NOMO-1 (cell line): ENCODE data around the gene EXOC3.
A peak's percentile ranks its signal among the peaks of the same experiment; 100 is the strongest.
"Not testable (repeated sequence)": the region's sequence is repeated elsewhere in the genome, so short reads cannot be mapped to it uniquely, and the experiment has no call there.

Experiments used
- DNase-seq, 2 experiments: peaks; one replicate each; lab custom pipeline; 2025; ENCODE audit not compliant: unreplicated experiment in 2 of 2; lab: John Stamatoyannopoulos, UW

Gene EXOC3

DNA sequence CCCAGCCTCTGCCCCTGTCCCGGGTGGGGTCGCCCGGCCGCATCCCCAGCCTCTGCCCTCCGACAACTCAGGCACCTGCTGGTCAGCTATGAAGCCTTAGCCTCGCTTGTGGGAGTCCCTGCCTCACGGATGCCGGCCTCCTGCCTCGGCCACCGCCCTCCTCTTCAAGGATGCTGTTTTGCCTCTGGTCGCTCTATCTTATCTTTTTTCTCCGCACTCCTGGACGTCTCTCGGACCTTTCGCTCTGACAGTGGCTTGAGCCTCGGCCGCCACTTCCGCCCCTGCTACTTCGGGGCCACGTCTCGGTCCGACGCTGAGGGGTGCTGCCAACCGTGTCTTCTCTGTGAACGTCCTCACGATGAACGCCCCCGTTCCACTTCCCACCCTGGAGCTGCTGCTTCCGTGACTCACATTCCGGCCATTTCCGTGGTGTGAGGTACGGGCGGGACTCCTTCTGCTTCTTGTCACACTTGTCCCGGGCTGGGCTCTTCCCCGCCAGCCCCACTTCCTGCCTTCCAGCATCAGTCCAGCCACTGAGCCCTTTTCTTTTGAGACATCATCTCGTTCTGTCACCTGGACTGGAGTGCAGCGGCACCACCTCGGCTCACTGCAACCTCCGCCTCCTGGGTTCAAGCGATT is 55.0 kb downstream of the EXOC3 start:
- no peak for DNase-seq

DNA sequence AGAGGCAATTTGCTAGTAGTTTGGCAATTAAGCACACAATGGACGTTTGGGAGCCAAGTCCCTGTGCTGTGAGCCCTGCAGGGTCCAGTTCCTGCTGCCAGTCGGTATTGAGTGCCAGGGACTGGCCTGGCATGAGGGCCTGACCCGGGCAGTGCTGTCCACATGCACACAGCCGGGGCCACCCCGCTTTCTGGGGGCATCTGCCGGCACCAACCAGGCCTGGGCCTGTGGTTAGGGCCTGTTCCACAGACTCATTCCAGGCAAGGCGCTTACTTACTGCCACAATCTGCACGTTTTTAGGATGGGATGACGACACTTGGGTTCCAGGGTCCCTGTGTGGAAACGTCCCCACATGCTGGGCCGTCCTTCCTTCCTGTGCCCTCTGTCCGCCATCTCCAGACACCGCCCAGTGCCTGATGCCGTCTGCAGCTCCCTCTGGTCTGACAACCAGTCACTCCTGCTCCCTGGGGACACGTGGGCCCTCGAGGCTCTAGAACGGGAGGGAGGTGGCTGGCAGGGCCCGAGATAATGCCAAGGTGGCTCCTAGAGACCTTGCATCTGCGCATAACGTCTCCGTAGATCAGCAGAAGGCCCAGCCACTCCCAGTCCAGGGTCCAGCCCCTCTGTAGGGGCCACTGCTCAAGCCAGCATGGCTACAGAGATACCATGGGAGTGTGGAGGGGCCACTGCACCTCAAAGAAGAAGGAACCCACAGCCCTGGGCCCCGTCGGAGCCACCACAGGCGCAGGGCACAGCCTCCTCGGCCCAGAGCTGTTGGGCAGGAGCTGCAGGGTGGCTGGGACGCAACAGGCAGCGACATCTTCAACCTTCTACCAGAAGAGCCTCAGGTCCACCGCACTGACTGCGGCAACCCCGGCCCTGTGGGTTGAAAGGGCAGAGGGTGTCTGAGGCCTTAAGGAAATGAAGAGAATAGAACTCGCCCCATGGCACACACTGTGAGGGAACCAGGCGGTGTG is 56.5 kb downstream of the EXOC3 start:
- DNase-seq, result no peak

- no peak for DNase-seq
Observed at GRCh38 chr5:500491-500890, 57.5 kb downstream of the EXOC3 start.

- DNase-seq, result no peak
Observed at GRCh38 chr5:501105-501830, 58.3 kb downstream of the EXOC3 start.

DNA sequence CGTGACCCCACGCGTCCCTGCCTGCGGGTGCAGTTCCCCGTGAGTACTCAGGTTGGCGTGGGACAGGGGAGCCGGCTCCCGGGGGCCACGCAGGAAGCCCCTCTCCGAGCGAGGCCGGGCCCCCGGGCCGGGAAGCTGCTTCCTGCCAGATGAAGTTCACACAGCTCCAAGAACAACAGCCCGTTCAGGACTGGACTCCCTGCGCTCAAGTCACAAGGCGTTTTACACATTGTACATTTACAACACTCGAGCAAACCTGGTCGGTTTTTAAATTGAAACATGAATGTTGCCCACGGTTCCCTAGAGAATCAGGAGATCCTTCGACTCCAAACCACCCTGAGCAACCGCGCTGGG is 58.8 kb downstream of the EXOC3 start:
- no peak for DNase-seq

DNA sequence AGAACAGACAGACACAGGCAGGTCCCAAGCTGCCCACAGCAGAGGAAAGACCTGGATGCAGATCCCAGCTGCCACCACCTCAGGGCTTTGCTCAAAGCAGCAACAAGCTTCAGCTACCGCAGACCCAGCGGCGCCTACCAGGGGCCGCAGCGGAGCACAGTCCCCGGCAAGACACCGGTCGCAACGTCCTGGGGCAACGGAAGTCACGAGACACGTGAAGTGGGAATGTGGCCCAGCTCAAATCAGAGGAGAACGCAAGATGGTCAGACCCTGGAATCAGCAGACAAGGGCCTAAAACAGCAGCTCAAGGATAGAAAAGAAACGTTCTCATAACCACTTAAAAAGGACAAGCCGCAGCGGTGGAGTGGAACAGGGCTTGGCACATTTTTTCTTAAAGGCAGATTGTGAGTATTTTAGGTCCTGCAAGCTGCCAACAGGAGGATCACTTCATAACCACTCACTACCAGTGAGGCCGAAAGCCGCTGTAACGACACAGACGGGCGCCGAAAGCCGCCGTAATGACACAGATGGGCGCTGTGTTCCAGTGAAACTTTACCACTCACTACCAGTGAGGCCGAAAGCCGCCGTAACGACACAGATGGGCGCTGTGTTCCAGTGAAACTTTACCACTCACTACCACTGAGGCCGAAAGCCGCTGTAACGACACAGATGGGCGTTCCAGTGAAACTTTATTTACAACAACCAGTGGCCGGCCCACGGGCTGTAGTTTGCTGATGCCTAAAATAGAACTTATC is 59.5 kb downstream of the EXOC3 start:
- DNase-seq, result no peak

DNA sequence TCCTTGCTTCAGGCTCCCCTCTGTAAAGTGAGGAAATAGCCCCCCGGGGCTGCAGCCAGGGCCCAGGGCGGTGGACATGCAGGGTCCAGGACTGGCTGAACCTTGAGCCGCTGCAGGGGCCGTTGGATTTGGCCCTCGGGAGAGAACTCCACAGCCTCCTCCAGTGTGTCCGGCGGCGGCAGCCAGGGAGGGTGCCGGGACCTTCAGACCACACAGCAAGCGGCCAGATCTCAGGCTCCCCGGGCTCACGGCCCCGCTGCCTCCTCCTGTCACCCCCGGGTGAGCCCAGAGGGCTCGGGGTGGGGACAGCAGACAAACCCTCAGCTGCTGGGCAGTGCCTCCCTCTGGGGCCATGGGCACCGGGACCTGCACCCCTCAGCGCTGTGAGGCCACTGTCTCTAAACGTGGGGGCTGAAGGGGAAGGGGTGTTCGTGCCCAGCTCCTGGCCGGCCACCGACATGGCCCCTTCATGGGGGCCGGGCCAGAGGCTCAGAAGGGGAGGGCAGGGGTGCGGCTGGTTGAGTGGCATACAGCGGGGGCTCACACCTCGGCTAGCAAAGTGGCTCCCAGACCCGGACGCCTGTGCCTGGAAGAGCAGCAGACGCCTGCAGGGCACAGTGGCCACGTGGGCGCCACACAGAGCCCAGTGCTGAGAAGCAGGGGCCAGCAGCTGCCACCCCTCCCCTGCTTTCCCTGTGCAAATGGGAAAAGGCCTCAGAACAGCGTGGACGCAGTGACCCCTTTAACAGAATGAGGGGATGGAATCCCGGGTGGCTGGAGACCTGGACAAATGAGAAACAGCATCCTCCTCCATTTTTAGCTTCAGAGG is 61.6 kb downstream of the EXOC3 start:
- DNase-seq, result no peak

DNA sequence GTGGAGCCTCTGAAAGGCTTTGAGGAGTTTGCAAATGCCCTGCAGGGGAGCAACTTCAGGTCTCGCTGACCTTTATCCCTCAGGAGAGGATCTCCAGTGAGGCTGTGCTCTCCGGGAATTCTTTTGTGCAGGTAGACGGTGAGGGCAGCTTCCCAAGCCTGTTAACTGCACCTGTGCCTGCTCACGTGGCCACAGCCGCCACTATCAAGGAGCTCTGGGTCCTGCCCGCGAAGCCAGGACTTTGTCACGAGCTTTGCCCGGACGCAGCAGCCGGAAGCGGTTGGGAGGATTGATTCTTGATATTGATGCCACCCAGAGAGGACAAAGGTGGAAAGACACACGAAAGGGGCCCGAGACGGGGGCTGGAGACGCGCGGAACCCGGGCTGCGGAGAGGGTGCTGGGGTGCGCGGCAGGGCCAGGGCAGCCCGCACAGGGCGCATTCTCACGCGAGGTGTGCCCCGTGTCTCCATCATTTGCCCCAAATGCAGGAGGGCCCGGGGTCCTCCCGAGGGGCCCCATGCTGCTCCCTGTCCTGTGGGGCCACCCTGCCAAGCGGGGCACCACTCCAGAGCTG is 63.1 kb downstream of the EXOC3 start:
- no peak for DNase-seq

- DNase-seq, result not testable (repeated sequence)
Observed at GRCh38 chr5:507986-508575, 65.1 kb downstream of the EXOC3 start.

- no peak for DNase-seq
Observed at GRCh38 chr5:509611-510185, 66.7 kb downstream of the EXOC3 start.

- no peak for DNase-seq
Observed at GRCh38 chr5:510521-510920, 67.5 kb downstream of the EXOC3 start.

- DNase-seq, result no peak
Observed at GRCh38 chr5:511476-511875, 68.5 kb downstream of the EXOC3 start.

DNA sequence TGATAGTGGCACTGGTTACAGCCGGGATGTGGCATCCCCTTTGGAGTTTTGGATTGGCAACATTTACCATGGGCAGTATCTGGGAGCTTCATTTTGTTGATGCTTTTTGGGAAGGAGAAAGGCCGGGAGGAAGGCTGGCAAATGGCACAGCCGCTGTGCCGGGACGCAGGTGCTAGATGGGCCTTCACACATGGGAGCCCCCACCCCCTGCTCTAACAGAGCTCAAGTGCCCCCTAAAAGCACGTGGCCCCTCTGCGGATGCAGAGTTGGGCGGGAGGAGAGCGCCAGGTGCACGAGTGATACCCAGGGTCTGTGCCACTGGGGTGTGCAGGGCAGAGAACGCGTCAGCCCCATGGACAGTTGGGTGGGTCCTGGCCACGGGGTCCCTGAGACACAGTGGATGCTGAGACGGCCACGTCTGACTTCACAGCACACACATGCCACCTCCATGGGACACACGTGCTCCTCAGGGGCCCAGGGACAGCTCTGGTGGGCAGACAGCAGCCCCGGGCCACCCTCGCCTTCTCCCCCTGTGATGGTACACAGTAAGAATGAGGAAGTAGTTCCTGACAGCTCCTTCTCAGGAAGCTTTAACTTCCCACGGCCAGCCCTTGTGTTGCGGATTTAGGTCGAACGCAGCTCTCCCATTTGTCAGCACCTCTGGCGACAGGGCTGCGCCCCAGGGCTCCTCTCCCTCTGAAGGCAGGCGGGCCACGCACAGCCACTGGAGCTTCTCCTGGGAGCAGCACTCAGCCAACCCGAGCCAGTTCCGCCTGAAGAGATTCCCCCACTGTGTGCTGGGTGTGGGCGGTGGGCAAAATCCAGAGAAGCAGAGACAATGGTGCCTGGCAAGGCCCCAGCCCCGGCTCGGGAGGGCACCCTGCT is 70.5 kb downstream of the EXOC3 start:
- peak; percentile 29 to 52 for DNase-seq

DNA sequence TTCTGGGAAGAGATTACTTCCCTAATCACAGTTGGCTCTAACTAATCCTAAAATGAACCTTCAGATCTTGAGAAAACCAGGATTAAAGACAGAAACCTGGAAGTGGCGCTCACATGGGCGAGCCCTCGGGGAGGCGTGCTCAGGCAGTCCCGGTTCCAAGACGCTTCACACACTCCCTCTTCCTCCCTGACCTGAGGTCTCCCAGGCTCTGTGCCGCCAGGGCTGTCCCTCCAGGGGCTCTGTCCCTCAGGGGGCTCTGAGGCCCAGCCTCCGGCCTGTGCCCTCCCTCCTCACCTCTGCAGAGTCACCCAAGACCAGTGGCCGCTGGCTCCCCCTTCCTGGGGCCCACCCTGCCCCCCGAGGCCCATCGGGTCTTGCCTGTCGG is 71.1 kb downstream of the EXOC3 start:
- no peak for DNase-seq

GRCh38 chr5:514673-515072 is 71.7 kb downstream of the EXOC3 start:
- DNase-seq, result no peak

DNA sequence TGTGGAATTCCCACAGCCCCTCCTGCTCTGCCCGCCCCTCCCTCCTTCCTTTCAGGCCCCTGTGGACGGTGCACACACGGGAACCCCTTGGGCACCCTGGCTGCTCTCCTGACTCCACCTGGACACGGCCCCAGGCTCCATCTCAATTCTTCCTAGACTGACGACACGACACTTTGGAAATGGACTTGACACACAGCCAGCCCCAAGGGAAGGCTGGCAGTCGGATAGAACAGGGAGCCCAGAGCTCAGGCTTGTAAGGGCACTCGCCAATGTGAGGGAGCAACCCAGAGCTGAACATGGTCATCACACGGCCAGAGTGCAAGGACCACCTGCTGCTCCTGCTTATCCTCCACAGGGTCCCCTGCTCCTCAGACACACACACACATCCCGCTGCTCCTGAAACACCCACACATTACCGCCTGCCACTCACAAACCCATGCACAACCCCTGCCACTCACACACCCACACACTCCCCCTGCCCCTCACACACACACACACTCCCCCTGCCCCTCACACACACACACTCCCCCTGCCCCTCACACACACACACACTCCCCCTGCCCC is 72.4 kb downstream of the EXOC3 start:
- no peak for DNase-seq

- no peak for DNase-seq
Observed at GRCh38 chr5:516338-516925, 73.5 kb downstream of the EXOC3 start.
